ENCODE measurements around the gene AUTS2. TPM values are rescaled to one million over a fixed set of nuclear protein-coding genes. Genes with fewer than 3 reads are reported as not detected.

AUTS2 gene
- total RNA-seq, 1 donor from 2014 or later = 56.0 TPM

DNA sequence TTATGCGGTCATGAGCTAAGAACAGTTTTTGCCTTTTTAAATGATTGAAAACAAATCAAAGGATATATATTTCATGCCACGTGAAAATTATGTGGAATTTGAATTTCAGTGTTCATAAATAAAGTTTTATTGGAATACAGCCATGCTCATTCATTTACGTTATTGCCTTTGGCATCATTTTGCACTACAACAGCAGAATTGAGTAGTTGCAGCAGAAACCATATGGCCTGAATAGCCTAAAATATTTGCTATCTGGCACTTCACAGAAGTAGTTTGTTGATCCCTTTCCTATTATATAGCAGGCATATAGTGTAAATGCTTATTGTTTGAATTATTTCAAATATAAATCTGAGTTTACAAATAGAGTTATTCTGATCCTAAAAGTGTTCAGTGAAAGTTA lies 59.7 kb downstream of the AUTS2 start:
- no peaks in the 10 kb centered on the region for H3K27me3 ChIP-seq
- intact Hi-C loops (cut with DNase I) = no loop called here
- ATAC-seq (no peak), DNase-seq (no peak)
- H3K4me3 ChIP-seq = no peak overlapping the region
- H3K36me3 ChIP-seq = no peaks in the 10 kb centered on the region
- no peak overlapping the region for H3K27ac ChIP-seq
- TF ChIP-seq, protein P1, sequence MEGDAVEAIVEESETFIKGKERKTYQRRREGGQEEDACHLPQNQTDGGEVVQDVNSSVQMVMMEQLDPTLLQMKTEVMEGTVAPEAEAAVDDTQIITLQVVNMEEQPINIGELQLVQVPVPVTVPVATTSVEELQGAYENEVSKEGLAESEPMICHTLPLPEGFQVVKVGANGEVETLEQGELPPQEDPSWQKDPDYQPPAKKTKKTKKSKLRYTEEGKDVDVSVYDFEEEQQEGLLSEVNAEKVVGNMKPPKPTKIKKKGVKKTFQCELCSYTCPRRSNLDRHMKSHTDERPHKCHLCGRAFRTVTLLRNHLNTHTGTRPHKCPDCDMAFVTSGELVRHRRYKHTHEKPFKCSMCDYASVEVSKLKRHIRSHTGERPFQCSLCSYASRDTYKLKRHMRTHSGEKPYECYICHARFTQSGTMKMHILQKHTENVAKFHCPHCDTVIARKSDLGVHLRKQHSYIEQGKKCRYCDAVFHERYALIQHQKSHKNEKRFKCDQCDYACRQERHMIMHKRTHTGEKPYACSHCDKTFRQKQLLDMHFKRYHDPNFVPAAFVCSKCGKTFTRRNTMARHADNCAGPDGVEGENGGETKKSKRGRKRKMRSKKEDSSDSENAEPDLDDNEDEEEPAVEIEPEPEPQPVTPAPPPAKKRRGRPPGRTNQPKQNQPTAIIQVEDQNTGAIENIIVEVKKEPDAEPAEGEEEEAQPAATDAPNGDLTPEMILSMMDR (IDR thresholded peaks at IDR 0.05) = no peak
- H3K9me3 ChIP-seq = no peaks in the 10 kb centered on the region
- peaks cover 41% of the 10 kb centered on the region for H3K4me1 ChIP-seq

GRCh38 chr7:69659983-69660382 lies 61.7 kb downstream of the AUTS2 start:
- H3K36me3 ChIP-seq = no peaks in the 10 kb centered on the region
- ATAC-seq (no peak), DNase-seq (no peak)
- H3K4me1 ChIP-seq = peaks cover 25% of the 10 kb centered on the region
- no peaks in the 10 kb centered on the region for H3K9me3 ChIP-seq
- intact Hi-C loops (cut with DNase I) = no loop called here
- TF ChIP-seq, protein P1 (IDR thresholded peaks at IDR 0.05) = no peak
- H3K4me3 ChIP-seq = no peak overlapping the region
- no peak overlapping the region for H3K27ac ChIP-seq
- no peaks in the 10 kb centered on the region for H3K27me3 ChIP-seq

GRCh38 chr7:69661342-69661741 lies 63.1 kb downstream of the AUTS2 start:
- no peak overlapping the region for H3K4me3 ChIP-seq
- no peak for DNase-seq
- intact Hi-C loops (cut with DNase I) = no loop called here
- no peaks in the 10 kb centered on the region for H3K36me3 ChIP-seq
- H3K27ac ChIP-seq = no peak overlapping the region
- ATAC-seq = no peak
- TF ChIP-seq, protein P1 (IDR thresholded peaks at IDR 0.05) = no peak
- H3K27me3 ChIP-seq = no peaks in the 10 kb centered on the region
- H3K4me1 ChIP-seq = peaks cover 19% of the 10 kb centered on the region
- H3K9me3 ChIP-seq = no peaks in the 10 kb centered on the region

- no peak overlapping the region for H3K27ac ChIP-seq
- no peak overlapping the region for H3K4me3 ChIP-seq
- ATAC-seq (no peak), DNase-seq (no peak)
- intact Hi-C loops (cut with DNase I) = no loop called here
- peaks cover 5% of the 10 kb centered on the region for H3K4me1 ChIP-seq
- H3K9me3 ChIP-seq = no peaks in the 10 kb centered on the region
- TF ChIP-seq, protein P1 (IDR thresholded peaks at IDR 0.05) = no peak
- no peaks in the 10 kb centered on the region for H3K36me3 ChIP-seq
- no peaks in the 10 kb centered on the region for H3K27me3 ChIP-seq
These were observed 65.9 kb downstream of the AUTS2 start for GRCh38 chr7:69663911-69664832.

- intact Hi-C loops (cut with DNase I) = no loop called here
- Histone ChIP-seq H3K4me3 (no peak overlapping the region), H3K27me3 (no peaks in the 10 kb centered on the region), H3K27ac (no peak overlapping the region), H3K9me3 (no peaks in the 10 kb centered on the region), H3K36me3 (no peaks in the 10 kb centered on the region), H3K4me1 (no peaks in the 10 kb centered on the region)
- TF ChIP-seq, protein P1 (IDR thresholded peaks at IDR 0.05) = no peak
- DNase-seq = no peak
- no peak for ATAC-seq
These were observed 67.1 kb downstream of the AUTS2 start for GRCh38 chr7:69665369-69665768.
